HCT116 (cell line): ENCODE measurements around the gene BRD4. TPM values are rescaled to one million over a fixed set of nuclear protein-coding genes. Genes with fewer than 3 reads are reported as not detected.

Experiments
- ATAC-seq: fragments of 200-7000 bp; cut with Tn5 transposase; 2 replicates; pipeline ENCODE4 v1.9.1; 2020; ENCODE audit warnings: mild to moderate bottlenecking, moderate library complexity
- BruUV-seq: library from RNA; stranded (reverse); fragments of 400-500 nt; replicated peaks from 2 replicates; lab custom pipeline; 2021; lab: Mats Ljungman, UMichigan
- CTCF ChIA-PET: fragments of 300-600 bp; sonication (Branson Sonifier 250); formaldehyde crosslinking; loops from one replicate; lab custom pipeline; 2021; ENCODE audit warnings: antibody characterized with exemption; lab: Charles Lee
- POLR2A ChIA-PET: fragments of 300-600, 350-600 bp; sonication (Branson Sonifier 250); formaldehyde crosslinking; loops from one replicate; lab custom pipeline; 2021; ENCODE audit warnings: antibody characterized with exemption; lab: Charles Lee
- RAD21 ChIA-PET, 2 experiments: fragments of 300-600 bp; sonication (Branson Sonifier 250); formaldehyde crosslinking; loops; one replicate each; lab custom pipeline; 2023; ENCODE audit warnings: low total read pairs in 2 of 2; ENCODE audit not compliant: uncharacterized antibody in 2 of 2, unreplicated experiment in 2 of 2, low non-redundant PET in 1 of 2; lab: Charles Lee
- DNase-seq: peaks from one replicate; pipeline ENCODE4 v3.0.0-alpha.2; 2010; ENCODE audit warnings: low read depth, low spot score
- H2AFZ ChIP-seq: fragments of 200-600 bp; shearing (Covaris generic), sonication (generic); 2 replicates; pipeline ENCODE4 v1.6.1; 2017; ENCODE audit warnings: low read depth, mixed run types, mixed read lengths, antibody characterized with exemption, low read length; ENCODE audit not compliant: poor library complexity, severe bottlenecking
- H3K27ac ChIP-seq: 2 replicates; pipeline ENCODE4 v1.5.1; 2012; ENCODE audit warnings: low read depth, low read length
- H3K27me3 ChIP-seq: fragments of 200-600 bp; sonication (generic); 2 replicates; pipeline ENCODE4 v1.6.1; 2016; ENCODE audit warnings: mixed run types, low read length, mixed read lengths; ENCODE audit not compliant: insufficient read depth
- H3K36me3 ChIP-seq, 2 experiments: fragments of 200-500 bp in 1 of 2; fragments of 200-600 bp in 1 of 2; sonication (Bioruptor generic) in 1 of 2; sonication (generic) in 1 of 2; 2 replicates each; pipeline versions ENCODE4 v1.5.1 to v1.6.1; 2014 to 2016; ENCODE audit warnings: low read length in 2 of 2, inconsistent platforms in 1 of 2, mixed read lengths in 1 of 2, mixed run types in 1 of 2; ENCODE audit not compliant: insufficient read depth in 2 of 2, control insufficient read depth in 1 of 2
- H3K4me1 ChIP-seq, 2 experiments: fragments of 200-600 bp in 1 of 2; sonication (generic) in 1 of 2; 2 replicates each; pipeline versions ENCODE4 v1.5.1 to v1.6.1; 2012 to 2017; ENCODE audit warnings: low read length in 2 of 2, inconsistent platforms in 1 of 2, mild to moderate bottlenecking in 1 of 2, mixed read lengths in 1 of 2, mixed run types in 1 of 2, moderate library complexity in 1 of 2; ENCODE audit not compliant: insufficient read depth in 2 of 2, control insufficient read depth in 1 of 2
- H3K4me2 ChIP-seq: fragments of 200-600 bp; sonication (generic); 2 replicates; pipeline ENCODE4 v1.6.1; 2017; ENCODE audit warnings: mixed run types, low read length, mixed read lengths
- H3K4me3 ChIP-seq, 2 experiments: fragments of 200-600 bp in 1 of 2; sonication (generic) in 1 of 2; replicated peaks in 1 of 2; 2 replicates each; pipeline ENCODE4 v1.5.1; 2011 to 2016; ENCODE audit warnings: low read length in 2 of 2, control low read depth in 1 of 2, low read depth in 1 of 2, mild to moderate bottlenecking in 1 of 2, mixed read lengths in 1 of 2, mixed run types in 1 of 2
- H3K79me2 ChIP-seq: fragments of 200-600 bp; sonication (generic); 2 replicates; pipeline ENCODE4 v1.6.1; 2017; ENCODE audit warnings: mild to moderate bottlenecking, mixed run types, low read length, moderate library complexity, mixed read lengths; ENCODE audit not compliant: insufficient read depth
- H3K9ac ChIP-seq: fragments of 200-600 bp; sonication (generic); 2 replicates; pipeline ENCODE4 v1.6.1; 2016; ENCODE audit warnings: low read length, mixed read lengths
- H3K9me2 ChIP-seq: fragments of 200-600 bp; sonication (generic), shearing (Covaris generic); 2 replicates; pipeline ENCODE4 v1.6.1; 2017; ENCODE audit warnings: mixed run types, mild to moderate bottlenecking, moderate library complexity; ENCODE audit not compliant: insufficient read depth
- H3K9me3 ChIP-seq, 2 experiments: fragments of 200-500 bp in 1 of 2; fragments of 200-600 bp in 1 of 2; sonication (Bioruptor generic) in 1 of 2; sonication (generic) in 1 of 2; 2 replicates each; pipeline ENCODE4 v1.6.1; 2014 to 2017; ENCODE audit warnings: low read length in 2 of 2, mixed read lengths in 2 of 2, inconsistent platforms in 1 of 2, low read depth in 1 of 2, mild to moderate bottlenecking in 1 of 2, mixed run types in 1 of 2, moderate library complexity in 1 of 2; ENCODE audit not compliant: control insufficient read depth in 1 of 2, insufficient read depth in 1 of 2
- H4K20me1 ChIP-seq: fragments of 200-600 bp; sonication (generic), shearing (Covaris generic); 2 replicates; pipeline ENCODE4 v1.6.1; 2017; ENCODE audit warnings: mixed run types, mild to moderate bottlenecking, moderate library complexity; ENCODE audit not compliant: insufficient read depth
- CBX3 ChIP-seq: IDR thresholded peaks from 2 replicates; pipeline ENCODE4 v1.6.1; 2012; ENCODE audit warnings: low read depth
- CEBPB ChIP-seq: IDR thresholded peaks from 2 replicates; pipeline ENCODE4 v1.6.1; 2012; ENCODE audit warnings: low read depth
- ELF1 ChIP-seq: IDR thresholded peaks from 2 replicates; pipeline ENCODE4 v1.6.1; 2012; ENCODE audit warnings: low read depth, borderline replicate concordance
- EZH2phosphoT487 ChIP-seq: fragments of 200-600 bp; IDR thresholded peaks from 2 replicates; pipeline ENCODE4 v1.6.1; 2018; ENCODE audit warnings: antibody characterized with exemption, borderline replicate concordance
- JUND ChIP-seq: IDR thresholded peaks from 2 replicates; pipeline ENCODE4 v1.6.1; 2012
- POLR2A ChIP-seq: IDR thresholded peaks from 2 replicates; pipeline ENCODE4 v1.7.0; 2011; ENCODE audit warnings: borderline replicate concordance; ENCODE audit not compliant: insufficient read depth, insufficient read length; ENCODE audit errors: extremely low read depth
- TCF7L2 ChIP-seq: IDR thresholded peaks from 2 replicates; pipeline ENCODE4 v1.7.0; 2011; ENCODE audit warnings: borderline replicate concordance, inconsistent platforms; ENCODE audit not compliant: insufficient read depth, insufficient read length; ENCODE audit errors: extremely low read depth
- ZFX ChIP-seq: fragments of 450-650 bp; IDR thresholded peaks from 2 replicates; pipeline ENCODE4 v1.6.1; 2017
- intact Hi-C: fragments of 100-400 bp; cut with micrococcal nuclease; formaldehyde crosslinking; loops from 2 replicates; pipeline ENCODE4 v1.10.0; 2022
- total RNA-seq: library from RNA; stranded (reverse); gene quantifications from one replicate; pipeline ENCODE4 v1.2.1, GENCODE V29; 2021; ENCODE audit not compliant: unreplicated experiment
- TF ChIP-seq, protein P1 (sequence below): IDR thresholded peaks from 2 replicates; pipeline ENCODE4 v1.6.1; 2012
- TF ChIP-seq, protein P2 (sequence below): IDR thresholded peaks from 2 replicates; pipeline ENCODE4 v1.6.1; 2012; ENCODE audit warnings: low read depth

The BRD4 gene
- total RNA-seq, 1 experiment from 2014 or later, result 52.9 TPM

DNA sequence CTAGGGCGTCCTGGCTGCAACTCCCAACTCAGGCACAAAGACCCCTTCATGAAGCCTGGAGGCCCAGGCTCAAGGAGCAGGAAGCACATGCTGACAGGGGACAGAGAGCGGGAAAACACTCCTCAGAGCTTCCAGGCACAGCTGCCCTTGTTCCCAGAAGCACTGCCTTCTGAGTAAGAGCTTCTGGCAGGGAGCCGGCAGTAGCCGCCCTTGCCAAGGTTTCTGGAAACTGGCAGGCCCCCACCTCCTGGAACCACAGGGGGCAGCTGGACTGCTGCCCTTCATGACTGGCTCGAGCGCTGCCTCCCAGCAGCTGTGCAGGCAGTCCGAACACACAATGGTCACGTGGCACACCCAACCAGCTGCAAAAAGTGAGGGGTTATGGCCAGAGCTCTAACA is 66.5 kb downstream of the BRD4 start:
- Histone ChIP-seq H3K9me3 (no peaks in the 10 kb centered on the region), H3K9me2 (no peaks in the 10 kb centered on the region), H3K4me1 (no peaks in the 10 kb centered on the region), H3K27me3 (no peaks in the 10 kb centered on the region), H3K79me2 (peaks cover 56% of the 10 kb centered on the region), H2AFZ (no peak overlapping the region), H3K9ac (no peak overlapping the region), H3K27ac (no peak overlapping the region), H4K20me1 (no peaks in the 10 kb centered on the region), H3K36me3 (peaks cover 2 to 17% of the 10 kb centered on the region in 2 experiments; a peak in 1 of 4 replicates), H3K4me2 (no peak overlapping the region), H3K4me3 (no peak overlapping the region)
- CTCF ChIA-PET, result interaction anchor here (3.2 kb wide), 1 partner anchor 289 kb away, joined by 13 read pairs; no protein-coding TSS in a partner anchor
- no peak for DNase-seq
- no TSS peak for BruUV-seq
- ATAC-seq, result no peak
- POLR2A ChIA-PET, result no interaction called here
- RAD21 ChIA-PET, result no interaction called here
- intact Hi-C loops, result loop anchor here (10.0 kb wide), 1 partner anchor 109 kb away; the partner anchor contains the start of gene AKAP8
- TF ChIP-seq ELF1, result no peak
- TF ChIP-seq, protein P1, sequence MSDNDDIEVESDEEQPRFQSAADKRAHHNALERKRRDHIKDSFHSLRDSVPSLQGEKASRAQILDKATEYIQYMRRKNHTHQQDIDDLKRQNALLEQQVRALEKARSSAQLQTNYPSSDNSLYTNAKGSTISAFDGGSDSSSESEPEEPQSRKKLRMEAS, result 0 out of 2 replicates have a peak, but pooled peaks have one; percentile 14

DNA sequence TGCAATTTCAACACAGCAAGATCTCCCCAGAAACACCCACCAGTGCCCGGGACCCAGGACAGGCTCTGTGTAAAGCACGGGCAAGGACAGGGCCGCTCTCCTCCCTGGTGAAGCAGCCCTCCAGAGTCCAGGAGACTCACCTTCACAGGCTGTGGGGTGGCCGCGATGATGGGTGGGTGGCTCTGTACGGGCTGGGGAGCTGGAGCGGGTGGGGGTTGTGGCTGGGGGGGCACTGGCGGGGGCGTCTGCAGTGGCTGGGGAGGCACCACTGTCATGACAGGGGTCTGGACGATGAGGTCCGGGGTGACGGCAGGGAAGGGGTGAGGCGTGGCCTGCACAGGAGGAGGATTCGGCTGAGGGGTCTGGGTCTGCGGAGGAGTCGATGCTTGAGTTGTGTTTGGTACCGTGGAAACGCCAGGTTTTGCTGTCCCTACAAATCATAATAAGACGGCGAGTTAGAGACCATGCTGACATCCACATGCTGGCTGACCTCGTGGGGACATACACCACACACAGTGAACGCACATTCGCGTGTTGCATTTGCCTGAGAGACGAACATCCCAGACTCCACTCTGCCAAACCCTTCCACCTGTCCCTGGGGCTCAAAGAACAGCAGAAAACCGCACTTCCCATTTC is 67.0 kb downstream of the BRD4 start:
- TF ChIP-seq ELF1 (no peak), JUND (no peak), POLR2A (no peak), ZFX (no peak), CEBPB (no peak), CBX3 (no peak), TCF7L2 (no peak), EZH2phosphoT487 (no peak)
- TF ChIP-seq, protein P2, sequence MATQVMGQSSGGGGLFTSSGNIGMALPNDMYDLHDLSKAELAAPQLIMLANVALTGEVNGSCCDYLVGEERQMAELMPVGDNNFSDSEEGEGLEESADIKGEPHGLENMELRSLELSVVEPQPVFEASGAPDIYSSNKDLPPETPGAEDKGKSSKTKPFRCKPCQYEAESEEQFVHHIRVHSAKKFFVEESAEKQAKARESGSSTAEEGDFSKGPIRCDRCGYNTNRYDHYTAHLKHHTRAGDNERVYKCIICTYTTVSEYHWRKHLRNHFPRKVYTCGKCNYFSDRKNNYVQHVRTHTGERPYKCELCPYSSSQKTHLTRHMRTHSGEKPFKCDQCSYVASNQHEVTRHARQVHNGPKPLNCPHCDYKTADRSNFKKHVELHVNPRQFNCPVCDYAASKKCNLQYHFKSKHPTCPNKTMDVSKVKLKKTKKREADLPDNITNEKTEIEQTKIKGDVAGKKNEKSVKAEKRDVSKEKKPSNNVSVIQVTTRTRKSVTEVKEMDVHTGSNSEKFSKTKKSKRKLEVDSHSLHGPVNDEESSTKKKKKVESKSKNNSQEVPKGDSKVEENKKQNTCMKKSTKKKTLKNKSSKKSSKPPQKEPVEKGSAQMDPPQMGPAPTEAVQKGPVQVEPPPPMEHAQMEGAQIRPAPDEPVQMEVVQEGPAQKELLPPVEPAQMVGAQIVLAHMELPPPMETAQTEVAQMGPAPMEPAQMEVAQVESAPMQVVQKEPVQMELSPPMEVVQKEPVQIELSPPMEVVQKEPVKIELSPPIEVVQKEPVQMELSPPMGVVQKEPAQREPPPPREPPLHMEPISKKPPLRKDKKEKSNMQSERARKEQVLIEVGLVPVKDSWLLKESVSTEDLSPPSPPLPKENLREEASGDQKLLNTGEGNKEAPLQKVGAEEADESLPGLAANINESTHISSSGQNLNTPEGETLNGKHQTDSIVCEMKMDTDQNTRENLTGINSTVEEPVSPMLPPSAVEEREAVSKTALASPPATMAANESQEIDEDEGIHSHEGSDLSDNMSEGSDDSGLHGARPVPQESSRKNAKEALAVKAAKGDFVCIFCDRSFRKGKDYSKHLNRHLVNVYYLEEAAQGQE, result no peak
- TF ChIP-seq, all 23 proteins: peak for 0
- CTCF ChIA-PET, result interaction anchor here (3.2 kb wide), 1 partner anchor 290 kb away, joined by 13 read pairs; no protein-coding TSS in a partner anchor
- Histone ChIP-seq H4K20me1 (0 out of 2 replicates have a peak, but pooled peaks cover 2% of the 10 kb centered on the region), H2AFZ (no peak overlapping the region), H3K4me2 (no peak overlapping the region), H3K9me3 (no peaks in the 10 kb centered on the region), H3K36me3 (peaks cover 2 to 17% of the 10 kb centered on the region in 2 experiments; a peak in 1 of 4 replicates), H3K9ac (no peak overlapping the region), H3K27ac (no peak overlapping the region), H3K4me1 (no peaks in the 10 kb centered on the region), H3K79me2 (peaks cover 51% of the 10 kb centered on the region), H3K9me2 (no peaks in the 10 kb centered on the region), H3K4me3 (no peak overlapping the region), H3K27me3 (no peaks in the 10 kb centered on the region)
- BruUV-seq, result no TSS peak
- RAD21 ChIA-PET, result no interaction called here
- DNase-seq (no peak), ATAC-seq (no peak)
- intact Hi-C loops, result loop anchor here (10.0 kb wide), 1 partner anchor 109 kb away; the partner anchor contains the start of gene AKAP8
- POLR2A ChIA-PET, result no interaction called here
